Colonic mucosa (tissue), 4 donors: ENCODE measurements around the gene EYS. TPM values are rescaled to one million over a fixed set of nuclear protein-coding genes. Genes with fewer than 3 reads are reported as not detected.
"Not testable (repeated sequence)": the region's sequence is repeated elsewhere in the genome, so short reads cannot be mapped to it uniquely, and the experiment has no call there.

ENCODE experiments used
- DNase-seq: peaks from one replicate; pipeline ENCODE4 v3.0.0-alpha.2; 2020
- H3K27ac ChIP-seq: fragments of 200-600 bp; one replicate; pipeline ENCODE4 v1.8.0; 2021
- H3K27me3 ChIP-seq: fragments of 200-600 bp; one replicate; pipeline ENCODE4 v1.8.0; 2021
- H3K36me3 ChIP-seq: fragments of 200-600 bp; one replicate; pipeline ENCODE4 v1.8.0; 2021
- H3K4me1 ChIP-seq: fragments of 200-600 bp; one replicate; pipeline ENCODE4 v1.8.0; 2021; ENCODE audit warnings: mild to moderate bottlenecking
- H3K4me3 ChIP-seq: fragments of 200-600 bp; one replicate; pipeline ENCODE4 v1.8.0; 2021
- H3K9ac ChIP-seq, 2 donors: one replicate each; pipeline ENCODE4 v1.7.0; 2013; ENCODE audit warnings: control low read depth in 2 of 2, low read depth in 2 of 2, low read length in 2 of 2
- H3K9me3 ChIP-seq: fragments of 200-600 bp; one replicate; pipeline ENCODE4 v1.8.0; 2021
- intact Hi-C: fragments of 100-400 bp; cut with DNase I; formaldehyde crosslinking; loops from one replicate; pipeline ENCODE4 v1.14.1; 2022
- total RNA-seq, 2 donors: library from RNA; stranded (reverse); fragmentation: NEBNext Ultra II Directional in 1 of 2; extraction: Animal tissue kit (Norgen Biotek cat#: 25700) in 1 of 2; gene quantifications; one replicate each; pipeline ENCODE4 v1.2.1, GENCODE V29; 2021
- TF ChIP-seq, protein P1 (sequence below): fragments of 200-600 bp; IDR thresholded peaks from one replicate; pipeline ENCODE4 v1.8.0; 2022; ENCODE audit warnings: antibody characterized with exemption, mild to moderate bottlenecking
- donor health status: healthy.
- donor health status: DM: no; HTN: no; CAD: no.
- donor health status: DM: no; HTN: no; CAD: no.

The EYS gene
- total RNA-seq, 2 donors from 2014 or later = 0.64 to 0.82 TPM

- Histone ChIP-seq H3K9me3 (no peaks in the 10 kb centered on the region), H3K9ac (no peak overlapping the region), H3K4me1 (no peaks in the 10 kb centered on the region), H3K36me3 (no peaks in the 10 kb centered on the region), H3K27me3 (no peaks in the 10 kb centered on the region), H3K27ac (no peak overlapping the region), H3K4me3 (no peak overlapping the region)
- intact Hi-C loops = no loop called here
- TF ChIP-seq, protein P1, sequence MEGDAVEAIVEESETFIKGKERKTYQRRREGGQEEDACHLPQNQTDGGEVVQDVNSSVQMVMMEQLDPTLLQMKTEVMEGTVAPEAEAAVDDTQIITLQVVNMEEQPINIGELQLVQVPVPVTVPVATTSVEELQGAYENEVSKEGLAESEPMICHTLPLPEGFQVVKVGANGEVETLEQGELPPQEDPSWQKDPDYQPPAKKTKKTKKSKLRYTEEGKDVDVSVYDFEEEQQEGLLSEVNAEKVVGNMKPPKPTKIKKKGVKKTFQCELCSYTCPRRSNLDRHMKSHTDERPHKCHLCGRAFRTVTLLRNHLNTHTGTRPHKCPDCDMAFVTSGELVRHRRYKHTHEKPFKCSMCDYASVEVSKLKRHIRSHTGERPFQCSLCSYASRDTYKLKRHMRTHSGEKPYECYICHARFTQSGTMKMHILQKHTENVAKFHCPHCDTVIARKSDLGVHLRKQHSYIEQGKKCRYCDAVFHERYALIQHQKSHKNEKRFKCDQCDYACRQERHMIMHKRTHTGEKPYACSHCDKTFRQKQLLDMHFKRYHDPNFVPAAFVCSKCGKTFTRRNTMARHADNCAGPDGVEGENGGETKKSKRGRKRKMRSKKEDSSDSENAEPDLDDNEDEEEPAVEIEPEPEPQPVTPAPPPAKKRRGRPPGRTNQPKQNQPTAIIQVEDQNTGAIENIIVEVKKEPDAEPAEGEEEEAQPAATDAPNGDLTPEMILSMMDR = no peak
- DNase-seq = no peak
These were observed 1230.1 kb downstream of the EYS start for GRCh38 chr6:64476935-64477334.

DNA sequence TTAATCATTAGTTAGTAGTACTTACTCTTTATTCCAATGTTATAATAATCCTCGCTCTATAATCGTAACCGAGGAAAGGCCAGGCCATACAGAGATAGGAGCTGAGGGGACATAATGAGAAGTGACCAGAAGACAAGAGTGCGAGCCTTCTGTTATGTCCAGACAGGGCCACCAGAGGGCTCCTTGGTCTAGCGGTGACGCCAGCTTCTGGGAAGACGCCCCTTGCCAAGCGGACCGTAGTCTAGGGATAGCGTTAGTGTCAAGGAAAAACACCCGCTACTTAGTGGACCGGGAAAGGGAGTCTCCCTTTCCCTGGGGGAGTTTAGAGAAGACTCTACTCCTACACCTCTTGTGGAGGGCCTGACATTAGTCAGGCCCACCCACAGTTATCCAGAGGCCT is 1237.6 kb downstream of the EYS start:
- H3K4me1 ChIP-seq, H3K27me3 ChIP-seq, H3K4me3 ChIP-seq, intact Hi-C loops, H3K36me3 ChIP-seq, H3K9me3 ChIP-seq, H3K9ac ChIP-seq, H3K27ac ChIP-seq, DNase-seq: not testable (repeated sequence)

DNA sequence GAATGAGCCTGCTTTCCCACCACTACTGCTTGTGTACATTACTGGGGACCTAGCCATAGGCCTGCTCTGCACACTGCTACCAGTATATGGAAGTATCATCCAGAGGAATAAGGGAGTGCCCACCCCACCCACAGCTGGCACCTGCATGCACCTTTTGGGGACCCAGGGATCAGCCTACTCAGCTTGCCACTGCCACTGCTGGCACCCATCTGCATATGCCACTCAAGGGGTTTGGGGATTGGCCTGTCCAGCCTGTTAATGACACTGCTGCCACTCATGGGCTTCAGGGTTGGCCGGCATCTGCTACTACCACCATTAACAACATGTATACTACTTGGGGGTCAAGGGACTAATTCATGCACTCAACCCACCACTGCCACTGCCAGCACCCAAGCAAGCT is 1239.4 kb downstream of the EYS start:
- intact Hi-C loops = no loop called here
- TF ChIP-seq, protein P1 = no peak

GRCh38 chr6:64459411-64459944 is 1247.5 kb downstream of the EYS start:
- no peak overlapping the region for H3K4me3 ChIP-seq
- no peaks in the 10 kb centered on the region for H3K27me3 ChIP-seq
- H3K9me3 ChIP-seq = no peaks in the 10 kb centered on the region
- DNase-seq = no peak
- H3K36me3 ChIP-seq = no peaks in the 10 kb centered on the region
- intact Hi-C loops = no loop called here
- no peaks in the 10 kb centered on the region for H3K4me1 ChIP-seq
- TF ChIP-seq, protein P1 = no peak
- no peak overlapping the region for H3K9ac ChIP-seq
- no peak overlapping the region for H3K27ac ChIP-seq

More for the DNA sequence above, 1239.4 kb downstream of the EYS start:
- Histone ChIP-seq H3K27ac (no peak overlapping the region), H3K4me3 (no peak overlapping the region), H3K36me3 (no peaks in the 10 kb centered on the region), H3K9me3 (no peaks in the 10 kb centered on the region), H3K9ac (no peak overlapping the region), H3K4me1 (no peaks in the 10 kb centered on the region), H3K27me3 (no peaks in the 10 kb centered on the region)
- no peak for DNase-seq

DNA sequence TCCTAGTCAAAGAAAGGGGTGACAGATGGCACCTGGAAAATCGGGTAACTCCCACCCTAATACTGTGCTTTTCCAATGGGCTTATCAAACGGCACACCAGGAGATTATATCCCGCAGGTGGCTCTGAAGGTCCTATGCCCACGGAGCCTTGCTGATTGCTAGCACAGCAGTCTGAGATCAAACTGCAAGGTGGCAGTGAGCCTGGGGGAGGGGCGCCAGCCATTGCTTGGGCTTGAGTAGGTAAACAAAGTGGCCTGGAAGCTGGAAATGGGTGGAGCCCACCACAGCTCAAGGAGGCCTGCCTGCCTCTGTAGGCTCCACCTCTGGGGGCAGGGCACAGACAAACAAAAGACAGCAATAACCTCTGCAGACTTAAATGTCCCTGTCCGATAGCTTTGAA is 1258.9 kb downstream of the EYS start:
- H3K4me1 ChIP-seq, H3K27me3 ChIP-seq, H3K9ac ChIP-seq, H3K4me3 ChIP-seq, H3K9me3 ChIP-seq, DNase-seq, intact Hi-C loops, H3K27ac ChIP-seq, H3K36me3 ChIP-seq: not testable (repeated sequence)

GRCh38 chr6:64445038-64445437 is 1262.0 kb downstream of the EYS start:
- intact Hi-C loops = no loop called here
- no peak overlapping the region for H3K4me3 ChIP-seq
- TF ChIP-seq, protein P1 = no peak

More at GRCh38 chr6:64445038-64445437, 1262.0 kb downstream of the EYS start:
- DNase-seq = no peak
- Histone ChIP-seq H3K36me3 (no peaks in the 10 kb centered on the region), H3K9ac (no peak overlapping the region), H3K27me3 (no peaks in the 10 kb centered on the region), H3K4me1 (no peaks in the 10 kb centered on the region), H3K27ac (no peak overlapping the region), H3K9me3 (no peaks in the 10 kb centered on the region)
